ENCODE results near the gene KAZN.
A peak's percentile ranks its signal among the peaks of the same experiment; 100 is the strongest.

Gene KAZN

DNA sequence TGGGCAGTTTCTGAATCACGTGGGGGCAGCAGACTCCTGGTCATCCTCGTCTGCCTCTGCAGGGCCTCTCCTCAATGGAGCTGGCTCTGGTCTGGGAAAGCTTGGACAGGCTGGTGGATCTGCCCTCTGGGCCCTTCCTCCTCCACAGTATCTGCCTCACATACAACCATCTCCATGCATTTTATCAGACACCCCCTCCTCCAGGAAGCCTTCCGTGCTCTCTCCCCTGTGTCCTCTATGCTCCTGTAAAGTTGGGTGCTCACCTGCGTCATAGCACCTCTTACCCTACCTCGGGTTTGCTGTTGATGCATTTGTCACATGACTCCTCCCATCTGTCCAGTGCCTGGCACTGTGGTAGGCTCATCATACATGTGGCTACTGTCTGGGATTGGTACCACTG is 459.3 kb downstream of the KAZN start:
- TF ChIP-seq, protein P1, sequence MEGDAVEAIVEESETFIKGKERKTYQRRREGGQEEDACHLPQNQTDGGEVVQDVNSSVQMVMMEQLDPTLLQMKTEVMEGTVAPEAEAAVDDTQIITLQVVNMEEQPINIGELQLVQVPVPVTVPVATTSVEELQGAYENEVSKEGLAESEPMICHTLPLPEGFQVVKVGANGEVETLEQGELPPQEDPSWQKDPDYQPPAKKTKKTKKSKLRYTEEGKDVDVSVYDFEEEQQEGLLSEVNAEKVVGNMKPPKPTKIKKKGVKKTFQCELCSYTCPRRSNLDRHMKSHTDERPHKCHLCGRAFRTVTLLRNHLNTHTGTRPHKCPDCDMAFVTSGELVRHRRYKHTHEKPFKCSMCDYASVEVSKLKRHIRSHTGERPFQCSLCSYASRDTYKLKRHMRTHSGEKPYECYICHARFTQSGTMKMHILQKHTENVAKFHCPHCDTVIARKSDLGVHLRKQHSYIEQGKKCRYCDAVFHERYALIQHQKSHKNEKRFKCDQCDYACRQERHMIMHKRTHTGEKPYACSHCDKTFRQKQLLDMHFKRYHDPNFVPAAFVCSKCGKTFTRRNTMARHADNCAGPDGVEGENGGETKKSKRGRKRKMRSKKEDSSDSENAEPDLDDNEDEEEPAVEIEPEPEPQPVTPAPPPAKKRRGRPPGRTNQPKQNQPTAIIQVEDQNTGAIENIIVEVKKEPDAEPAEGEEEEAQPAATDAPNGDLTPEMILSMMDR (IDR thresholded peaks at IDR 0.05): no peak
- Mint-ChIP-seq H3K27me3 (ENCODE audit: low read depth, poor library complexity) (peaks cover 11% of the 10 kb centered on the region), H3K4me3 (no peak overlapping the region), H3K36me3 (ENCODE audit: low read depth) (peaks cover 50% of the 10 kb centered on the region), H3K4me1 (peaks cover 5% of the 10 kb centered on the region), H3K27ac (no peak overlapping the region), H3K9me3 (peaks cover 6% of the 10 kb centered on the region)
- DNase-seq: no peak

GRCh38 chr1:15058261-15058660 is 459.8 kb downstream of the KAZN start:
- H3K4me3 Mint-ChIP-seq: no peak overlapping the region
- peaks cover 11% of the 10 kb centered on the region for H3K27me3 Mint-ChIP-seq (ENCODE audit: low read depth, poor library complexity)
- TF ChIP-seq, protein P1 (IDR thresholded peaks at IDR 0.05): no peak
- peaks cover 5% of the 10 kb centered on the region for H3K4me1 Mint-ChIP-seq
- H3K9me3 Mint-ChIP-seq: peaks cover 6% of the 10 kb centered on the region
- no peak for DNase-seq
- peaks cover 52% of the 10 kb centered on the region for H3K36me3 Mint-ChIP-seq (ENCODE audit: low read depth)
- no peak overlapping the region for H3K27ac Mint-ChIP-seq

GRCh38 chr1:15060104-15060503 is 461.6 kb downstream of the KAZN start:
- TF ChIP-seq, protein P1 (IDR thresholded peaks at IDR 0.05): no peak
- H3K27ac Mint-ChIP-seq: peak overlapping the region; percentile 22
- H3K4me3 Mint-ChIP-seq: no peak overlapping the region
- peaks cover 6% of the 10 kb centered on the region for H3K9me3 Mint-ChIP-seq
- H3K36me3 Mint-ChIP-seq (ENCODE audit: low read depth): peaks cover 58% of the 10 kb centered on the region
- DNase-seq: no peak
- H3K27me3 Mint-ChIP-seq (ENCODE audit: low read depth, poor library complexity): peaks cover 7% of the 10 kb centered on the region
- H3K4me1 Mint-ChIP-seq: peaks cover 5% of the 10 kb centered on the region

DNA sequence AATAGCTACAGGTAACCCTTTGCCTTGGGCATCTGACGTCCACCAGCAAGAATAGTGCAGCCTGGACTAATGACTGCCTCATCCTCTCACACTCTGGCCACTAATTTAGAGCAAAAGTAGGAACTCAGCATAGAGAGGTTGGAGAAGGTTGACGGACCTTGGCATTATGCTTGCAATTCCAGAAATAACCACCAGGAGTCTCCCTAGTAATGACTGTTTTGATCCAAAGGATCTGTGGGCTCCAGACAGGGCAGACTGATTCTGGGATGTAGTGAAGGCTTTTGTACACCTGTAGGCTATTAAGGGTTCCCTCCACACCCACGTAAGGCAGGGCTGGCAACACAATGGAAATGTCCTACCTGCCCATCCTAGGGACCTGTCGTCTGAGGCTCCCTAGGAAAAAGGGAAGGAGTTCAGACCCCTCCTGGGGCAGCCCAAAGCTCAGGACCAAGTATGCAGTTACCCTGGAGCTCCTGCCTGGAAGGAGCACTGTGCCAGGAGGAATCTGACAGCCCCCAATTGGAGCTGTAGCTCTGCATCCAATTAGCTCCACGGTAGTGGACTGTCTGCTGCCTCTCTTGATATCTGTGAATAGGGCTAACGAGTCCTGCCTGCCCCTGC is 464.1 kb downstream of the KAZN start:
- Mint-ChIP-seq H3K4me3 (no peak overlapping the region), H3K27me3 (ENCODE audit: low read depth, poor library complexity) (peaks cover 7% of the 10 kb centered on the region), H3K4me1 (peaks cover 19% of the 10 kb centered on the region), H3K9me3 (peaks cover 6% of the 10 kb centered on the region), H3K36me3 (ENCODE audit: low read depth) (peaks cover 68% of the 10 kb centered on the region), H3K27ac (no peak overlapping the region)
- TF ChIP-seq, protein P1 (IDR thresholded peaks at IDR 0.05): peak; percentile 51
- no peak for DNase-seq

GRCh38 chr1:15063346-15063745 is 464.9 kb downstream of the KAZN start:
- Mint-ChIP-seq H3K9me3 (peaks cover 6% of the 10 kb centered on the region), H3K27me3 (ENCODE audit: low read depth, poor library complexity) (peaks cover 7% of the 10 kb centered on the region), H3K4me1 (peaks cover 20% of the 10 kb centered on the region), H3K4me3 (no peak overlapping the region), H3K36me3 (ENCODE audit: low read depth) (peaks cover 63% of the 10 kb centered on the region), H3K27ac (no peak overlapping the region)
- TF ChIP-seq, protein P1 (IDR thresholded peaks at IDR 0.05): no peak
- DNase-seq: no peak

DNA sequence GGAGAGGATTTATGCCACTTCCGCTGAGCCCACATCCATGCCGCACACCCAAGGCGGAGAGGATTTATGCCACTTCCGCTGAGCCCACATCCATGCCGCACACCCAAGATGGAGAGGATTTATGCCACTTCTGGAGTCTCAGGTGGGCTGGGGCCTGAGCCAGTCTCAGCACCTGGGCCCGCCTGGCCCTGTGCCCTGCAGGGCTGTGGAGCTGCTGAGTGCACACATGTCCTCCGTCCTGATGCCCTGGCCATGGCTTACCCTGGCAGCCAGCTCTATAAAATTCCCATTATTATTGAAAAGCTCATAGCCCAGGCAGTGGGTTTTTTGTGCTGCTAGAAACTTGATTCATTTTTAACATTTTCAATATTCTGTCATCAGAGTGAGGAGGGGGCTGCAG is 465.3 kb downstream of the KAZN start:
- TF ChIP-seq, protein P1 (IDR thresholded peaks at IDR 0.05): no peak
- H3K4me1 Mint-ChIP-seq: peaks cover 20% of the 10 kb centered on the region
- no peak overlapping the region for H3K4me3 Mint-ChIP-seq
- no peak for DNase-seq
- peaks cover 7% of the 10 kb centered on the region for H3K27me3 Mint-ChIP-seq (ENCODE audit: low read depth, poor library complexity)
- H3K9me3 Mint-ChIP-seq: peaks cover 6% of the 10 kb centered on the region
- H3K36me3 Mint-ChIP-seq (ENCODE audit: low read depth): peaks cover 62% of the 10 kb centered on the region
- H3K27ac Mint-ChIP-seq: no peak overlapping the region

All from nephron progenitor cell (in vitro differentiated cells).